Dedifferentiated amniotic fluid mesenchymal stem cell (primary cell): ENCODE results near the gene ZNF883.
A peak's percentile ranks its signal among the peaks of the same experiment; 100 is the strongest.
"Not testable (repeated sequence)": the region's sequence is repeated elsewhere in the genome, so short reads cannot be mapped to it uniquely, and the experiment has no call there.

ENCODE experiments used
- DNase-seq: peaks from one replicate; pipeline ENCODE4 v3.0.0-alpha.2; 2016; ENCODE audit errors: extremely low spot score

ZNF883 gene

GRCh38 chr9:113011911-113012381 lies at the start of gene ZNF883:
TSS of gene ZNF883 (minus strand) at chr9:113012192.
- peak; percentile 41 for DNase-seq

GRCh38 chr9:113061072-113061850 lies 49.3 kb upstream of the ZNF883 start:
- DNase-seq = not testable (repeated sequence)

GRCh38 chr9:113059581-113060284 lies 47.7 kb upstream of the ZNF883 start:
- DNase-seq = not testable (repeated sequence)

GRCh38 chr9:113057193-113057592 lies 45.2 kb upstream of the ZNF883 start:
- DNase-seq = no peak

- peak; percentile 97 for DNase-seq
These were observed 44.5 kb upstream of the ZNF883 start, which contains the start of gene ZFP37 for GRCh38 chr9:113056191-113057106. TSS of gene ZFP37 (minus strand) at chr9:113056724. CDS start at chr9:113056688, 36 bp downstream.

- DNase-seq = no peak
These were observed 31.1 kb upstream of the ZNF883 start for GRCh38 chr9:113042884-113043657.

GRCh38 chr9:113026200-113026599 lies 14.2 kb upstream of the ZNF883 start:
- no peak for DNase-seq

- no peak for DNase-seq
These were observed 6.3 kb upstream of the ZNF883 start for GRCh38 chr9:113018247-113018646.

GRCh38 chr9:113012492-113012891 lies 500 bp upstream of the ZNF883 start:
- DNase-seq = no peak

- no peak for DNase-seq
These were observed 6.2 kb downstream of the ZNF883 start for GRCh38 chr9:113005777-113006176.

- no peak for DNase-seq
These were observed 14.6 kb downstream of the ZNF883 start for GRCh38 chr9:112997236-112997941.

- DNase-seq = no peak
These were observed 40.6 kb downstream of the ZNF883 start for GRCh38 chr9:112971415-112971814.

GRCh38 chr9:112970939-112971338 lies 41.1 kb downstream of the ZNF883 start:
- DNase-seq = no peak

- no peak for DNase-seq
These were observed 42.3 kb downstream of the ZNF883 start for GRCh38 chr9:112969730-112970129.

GRCh38 chr9:112955550-112955949 lies 56.4 kb downstream of the ZNF883 start:
- no peak for DNase-seq

GRCh38 chr9:112945620-112946208 lies 66.3 kb downstream of the ZNF883 start:
- no peak for DNase-seq

GRCh38 chr9:112939418-112939817 lies 72.6 kb downstream of the ZNF883 start:
- no peak for DNase-seq

- DNase-seq = no peak
These were observed 78.3 kb downstream of the ZNF883 start for GRCh38 chr9:112933696-112934095.

GRCh38 chr9:112925058-112925641 lies 86.8 kb downstream of the ZNF883 start:
- DNase-seq = no peak

- peak; percentile 54 for DNase-seq
These were observed 90.4 kb downstream of the ZNF883 start for GRCh38 chr9:112921549-112921948.
